OCI-LY7 (cell line): Measurements from ENCODE around the gene COL4A1. TPM values are rescaled to one million over a fixed set of nuclear protein-coding genes. Genes with fewer than 3 reads are reported as not detected.

Source experiments
- BruUV-seq: library from RNA; stranded (reverse); fragments of 400-500 nt; replicated peaks from 2 replicates; lab custom pipeline; 2021; lab: Mats Ljungman, UMichigan
- CTCF ChIA-PET: fragments of 300-600 bp; sonication (Branson Sonifier 250); formaldehyde crosslinking; loops from one replicate; lab custom pipeline; 2022; ENCODE audit warnings: antibody characterized with exemption; ENCODE audit not compliant: unreplicated experiment; lab: Charles Lee
- POLR2A ChIA-PET: fragments of 300-600 bp; sonication (Branson Sonifier 250); formaldehyde crosslinking; loops from one replicate; lab custom pipeline; 2022; ENCODE audit warnings: antibody characterized with exemption; lab: Charles Lee
- DNase-seq: peaks from one replicate; pipeline ENCODE4 v3.0.0-alpha.2; 2015; ENCODE audit warnings: low spot score
- H2AFZ ChIP-seq: fragments of 200-600 bp; sonication (generic), shearing (Covaris generic); 2 replicates; pipeline ENCODE4 v1.6.1; 2014; ENCODE audit warnings: mild to moderate bottlenecking, antibody characterized with exemption, low read length, moderate library complexity
- H3K27ac ChIP-seq: fragments of 200-600 bp; sonication (generic); 2 replicates; pipeline ENCODE4 v1.5.1; 2014; ENCODE audit warnings: mixed run types, low read depth, mild to moderate bottlenecking, moderate library complexity, low read length, inconsistent platforms; ENCODE audit not compliant: poor library complexity, severe bottlenecking
- H3K36me3 ChIP-seq: fragments of 200-600 bp; sonication (generic); 2 replicates; pipeline ENCODE4 v1.6.1; 2014; ENCODE audit warnings: mild to moderate bottlenecking, antibody characterized with exemption, low read length, moderate library complexity, mixed read lengths; ENCODE audit not compliant: insufficient read depth
- H3K4me1 ChIP-seq: fragments of 200-600 bp; sonication (generic); 2 replicates; pipeline ENCODE4 v1.5.1; 2014; ENCODE audit warnings: mild to moderate bottlenecking, low read length; ENCODE audit not compliant: insufficient read depth, poor library complexity, severe bottlenecking
- H3K4me2 ChIP-seq: fragments of 200-600 bp; sonication (generic); 2 replicates; pipeline ENCODE4 v1.6.1; 2014; ENCODE audit warnings: mild to moderate bottlenecking, low read length
- H3K4me3 ChIP-seq: fragments of 200-600 bp; sonication (generic); 2 replicates; pipeline ENCODE4 v1.5.1; 2014; ENCODE audit warnings: mild to moderate bottlenecking, low read depth, low read length; ENCODE audit not compliant: poor library complexity, severe bottlenecking
- H3K79me2 ChIP-seq: fragments of 200-600 bp; sonication (generic); 2 replicates; pipeline ENCODE4 v1.6.1; 2016; ENCODE audit warnings: low read depth, mild to moderate bottlenecking, low read length, moderate library complexity, mixed read lengths; ENCODE audit not compliant: insufficient read depth
- H3K9me2 ChIP-seq: fragments of 200-600 bp; sonication (generic); 2 replicates; pipeline ENCODE4 v1.6.1; 2016; ENCODE audit warnings: mild to moderate bottlenecking, low read length, mixed read lengths; ENCODE audit not compliant: insufficient read depth
- H3K9me3 ChIP-seq: fragments of 200-600 bp; sonication (generic); 2 replicates; pipeline ENCODE4 v1.6.1; 2014; ENCODE audit warnings: mild to moderate bottlenecking, mixed run types, low read length, mixed read lengths
- H4K20me1 ChIP-seq: fragments of 200-600 bp; sonication (generic); 2 replicates; pipeline ENCODE4 v1.6.1; 2014; ENCODE audit warnings: mild to moderate bottlenecking, antibody characterized with exemption, low read length, moderate library complexity, mixed read lengths; ENCODE audit not compliant: insufficient read depth
- EZH2phosphoT487 ChIP-seq: fragments of 200-600 bp; sonication (generic); IDR thresholded peaks from 2 replicates; pipeline ENCODE4 v1.6.1; 2018; ENCODE audit warnings: low read depth, borderline replicate concordance, mild to moderate bottlenecking, mixed run types, antibody characterized with exemption, low read length, moderate library complexity, mixed read lengths
- intact Hi-C: fragments of 100-400 bp; cut with micrococcal nuclease; formaldehyde crosslinking; loops from one replicate; pipeline ENCODE4 v1.10.0; 2022; ENCODE audit not compliant: unreplicated experiment
- total RNA-seq, 2 experiments: library from RNA; depleted of rRNA in 1 of 2; stranded (reverse); fragments of >200 nt in 1 of 2; shearing (Covaris generic) in 1 of 2; gene quantifications; 2 replicates each; pipeline ENCODE4 v1.2.3, GENCODE V29; 2014 to 2022
- TF ChIP-seq, protein P1 (sequence below): fragments of 200-600 bp; sonication (generic); conservative IDR thresholded peaks from 2 replicates; pipeline ENCODE4 v1.5.1; 2014; ENCODE audit warnings: mild to moderate bottlenecking, antibody characterized with exemption, low read length, moderate library complexity, mixed read lengths

Gene COL4A1
- total RNA-seq, 2 experiments from 2014 or later: 0.06 TPM; not detected in 1

DNA sequence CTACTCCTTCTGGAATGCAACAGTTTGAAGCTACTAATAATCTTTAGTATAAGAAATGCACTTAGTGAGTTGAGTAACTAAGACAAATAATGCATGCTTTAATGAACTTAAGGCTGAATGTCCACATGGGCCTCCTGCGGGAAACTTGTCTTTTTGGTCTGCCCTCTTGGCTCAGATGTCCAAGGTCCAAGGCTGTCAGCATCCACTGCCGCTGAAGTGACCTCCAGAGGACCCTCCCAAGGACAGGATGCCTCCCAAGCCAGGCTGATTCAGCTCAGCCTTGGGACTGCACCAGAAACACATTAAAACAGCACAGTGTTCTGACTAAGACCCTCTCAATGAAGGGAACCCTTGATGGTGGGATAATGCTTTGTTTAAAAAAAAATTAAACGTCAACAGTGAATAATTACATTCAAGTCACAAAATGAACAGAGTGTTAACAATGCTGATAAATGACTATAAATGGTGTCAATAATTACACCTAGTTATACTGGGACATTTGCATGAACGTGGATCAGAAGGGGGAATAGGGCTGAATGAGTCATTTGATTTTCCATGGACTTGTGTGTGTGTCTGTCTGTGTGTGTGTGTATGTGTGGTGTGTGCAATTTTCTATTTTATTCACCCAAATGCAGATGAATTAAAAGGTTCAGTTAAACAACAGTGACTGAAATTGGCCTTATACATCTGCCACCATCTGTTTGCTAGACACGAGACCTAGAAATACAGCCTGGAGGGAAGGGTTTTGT is 150.5 kb downstream of the COL4A1 start:
- CTCF ChIA-PET: no interaction called here

DNA sequence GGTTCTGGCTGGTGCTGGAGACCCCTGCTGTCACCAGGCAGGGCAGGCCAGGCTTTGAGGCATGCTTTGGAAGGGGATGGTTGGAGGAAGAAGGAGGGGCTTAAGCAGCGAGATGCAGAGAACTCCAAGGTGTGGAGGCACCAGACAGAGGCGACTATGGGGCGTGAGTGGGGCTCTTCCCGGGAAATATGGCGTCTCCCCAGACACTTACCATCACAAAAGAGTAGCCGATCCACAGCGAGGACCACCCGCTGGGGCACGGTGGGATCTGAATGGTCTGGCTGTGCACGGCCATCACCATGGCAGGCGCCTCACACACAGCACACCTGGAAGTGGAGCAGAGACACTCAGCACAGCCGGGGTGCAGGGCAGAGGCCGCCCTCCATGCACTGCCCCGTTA is 151.9 kb downstream of the COL4A1 start:
- CTCF ChIA-PET: no interaction called here

More for the DNA sequence above, 150.5 kb downstream of the COL4A1 start:
- BruUV-seq: no TSS peak
- Histone ChIP-seq H3K36me3 (no peaks in the 10 kb centered on the region), H3K4me3 (no peak overlapping the region), H3K79me2 (no peaks in the 10 kb centered on the region), H3K4me2 (no peak overlapping the region), H3K4me1 (no peaks in the 10 kb centered on the region), H2AFZ (no peak overlapping the region), H4K20me1 (no peaks in the 10 kb centered on the region), H3K27ac (no peak overlapping the region), H3K9me2 (no peaks in the 10 kb centered on the region), H3K9me3 (no peaks in the 10 kb centered on the region)
- intact Hi-C loops: no loop called here
- DNase-seq: no peak
- POLR2A ChIA-PET: no interaction called here
- TF ChIP-seq, protein P1, sequence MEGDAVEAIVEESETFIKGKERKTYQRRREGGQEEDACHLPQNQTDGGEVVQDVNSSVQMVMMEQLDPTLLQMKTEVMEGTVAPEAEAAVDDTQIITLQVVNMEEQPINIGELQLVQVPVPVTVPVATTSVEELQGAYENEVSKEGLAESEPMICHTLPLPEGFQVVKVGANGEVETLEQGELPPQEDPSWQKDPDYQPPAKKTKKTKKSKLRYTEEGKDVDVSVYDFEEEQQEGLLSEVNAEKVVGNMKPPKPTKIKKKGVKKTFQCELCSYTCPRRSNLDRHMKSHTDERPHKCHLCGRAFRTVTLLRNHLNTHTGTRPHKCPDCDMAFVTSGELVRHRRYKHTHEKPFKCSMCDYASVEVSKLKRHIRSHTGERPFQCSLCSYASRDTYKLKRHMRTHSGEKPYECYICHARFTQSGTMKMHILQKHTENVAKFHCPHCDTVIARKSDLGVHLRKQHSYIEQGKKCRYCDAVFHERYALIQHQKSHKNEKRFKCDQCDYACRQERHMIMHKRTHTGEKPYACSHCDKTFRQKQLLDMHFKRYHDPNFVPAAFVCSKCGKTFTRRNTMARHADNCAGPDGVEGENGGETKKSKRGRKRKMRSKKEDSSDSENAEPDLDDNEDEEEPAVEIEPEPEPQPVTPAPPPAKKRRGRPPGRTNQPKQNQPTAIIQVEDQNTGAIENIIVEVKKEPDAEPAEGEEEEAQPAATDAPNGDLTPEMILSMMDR: no peak
- no peak for TF ChIP-seq EZH2phosphoT487

More for the DNA sequence above, 151.9 kb downstream of the COL4A1 start:
- BruUV-seq: no TSS peak
- Histone ChIP-seq H3K79me2 (no peaks in the 10 kb centered on the region), H3K4me3 (no peak overlapping the region), H3K36me3 (no peaks in the 10 kb centered on the region), H3K4me1 (no peaks in the 10 kb centered on the region), H3K27ac (no peak overlapping the region), H4K20me1 (no peaks in the 10 kb centered on the region), H3K9me3 (no peaks in the 10 kb centered on the region), H3K4me2 (no peak overlapping the region), H2AFZ (no peak overlapping the region), H3K9me2 (no peaks in the 10 kb centered on the region)
- no peak for DNase-seq
- no peak for TF ChIP-seq EZH2phosphoT487
- TF ChIP-seq, protein P1: no peak
- intact Hi-C loops: no loop called here
- POLR2A ChIA-PET: no interaction called here
